ENCODE results near the gene HS1BP3.

HS1BP3 gene

DNA sequence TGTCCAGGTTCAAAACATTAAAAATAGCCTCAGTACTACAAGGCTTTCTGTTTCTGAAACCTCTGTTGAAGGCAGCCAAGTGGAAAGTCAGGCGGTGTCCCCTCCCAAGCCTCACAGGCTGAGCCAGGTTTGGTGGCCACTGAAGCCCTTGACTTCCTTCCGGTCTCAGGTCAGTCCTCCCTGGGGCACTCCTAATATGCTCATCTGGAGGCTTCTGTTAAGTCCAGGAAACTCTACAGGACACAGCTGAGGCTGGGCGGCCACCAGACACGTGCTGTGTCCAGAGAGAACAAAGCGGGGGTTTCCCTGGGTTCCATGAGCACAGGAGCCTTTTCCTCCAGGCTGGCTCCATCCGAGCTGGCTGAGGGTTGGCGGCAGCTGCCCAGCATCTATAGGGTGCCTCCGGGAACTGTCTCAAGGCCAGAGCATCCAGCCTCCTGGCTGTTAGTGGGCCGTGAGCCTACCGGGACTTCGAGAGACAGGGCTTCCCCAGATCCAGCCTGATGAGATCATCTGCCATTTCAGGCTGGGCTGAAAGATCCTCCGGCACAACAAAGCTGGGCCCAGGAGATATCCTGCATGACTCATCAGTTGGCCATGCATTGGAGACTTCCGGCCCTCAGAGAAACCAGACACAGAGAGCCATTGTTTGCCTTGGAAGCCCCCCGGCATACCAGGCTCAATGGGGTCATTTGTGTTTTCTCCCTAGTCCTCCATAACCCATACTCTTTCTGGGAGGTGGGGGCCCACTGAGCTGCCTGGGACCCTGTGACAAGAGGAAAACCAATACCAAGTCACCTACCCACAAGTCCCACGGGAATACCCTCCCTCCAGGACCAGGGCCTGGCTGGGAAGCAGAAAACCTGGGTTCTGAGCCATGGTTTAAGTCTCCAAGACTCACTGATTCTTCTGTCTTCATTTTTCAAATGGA is 71.7 kb downstream of the HS1BP3 start:
- no peaks in the 10 kb centered on the region for H3K9me3 ChIP-seq (ENCODE audit: insufficient read depth, low read length, severe bottlenecking)
- ATAC-seq (ENCODE audit: insufficient read depth, low read depth) = no peak
- H4K20me1 ChIP-seq (ENCODE audit: insufficient read depth, low read length) = no peaks in the 10 kb centered on the region
- H3K27me3 ChIP-seq (ENCODE audit: insufficient read depth, low read length, poor library complexity) = no peaks in the 10 kb centered on the region
- no peaks in the 10 kb centered on the region for H3K4me1 ChIP-seq (ENCODE audit: insufficient read depth, low read length)
- H2AFZ ChIP-seq (ENCODE audit: low read depth, low read length) = no peak overlapping the region
- H3K4me3 ChIP-seq (ENCODE audit: low read depth in 1 of 2, low read length in 2 of 2) = no peak overlapping the region
- H3K79me2 ChIP-seq (ENCODE audit: insufficient read depth, low read length) = no peaks in the 10 kb centered on the region
- H3K4me2 ChIP-seq (ENCODE audit: insufficient read depth, low read length) = no peak overlapping the region
- no peaks in the 10 kb centered on the region for H3K36me3 ChIP-seq (ENCODE audit: insufficient read depth, low read length)
- no peak for TF ChIP-seq EZH2 (IDR thresholded peaks at IDR 0.05; ENCODE audit: borderline replicate concordance, low read depth, low read length, severe bottlenecking)
- TF ChIP-seq, protein P1, sequence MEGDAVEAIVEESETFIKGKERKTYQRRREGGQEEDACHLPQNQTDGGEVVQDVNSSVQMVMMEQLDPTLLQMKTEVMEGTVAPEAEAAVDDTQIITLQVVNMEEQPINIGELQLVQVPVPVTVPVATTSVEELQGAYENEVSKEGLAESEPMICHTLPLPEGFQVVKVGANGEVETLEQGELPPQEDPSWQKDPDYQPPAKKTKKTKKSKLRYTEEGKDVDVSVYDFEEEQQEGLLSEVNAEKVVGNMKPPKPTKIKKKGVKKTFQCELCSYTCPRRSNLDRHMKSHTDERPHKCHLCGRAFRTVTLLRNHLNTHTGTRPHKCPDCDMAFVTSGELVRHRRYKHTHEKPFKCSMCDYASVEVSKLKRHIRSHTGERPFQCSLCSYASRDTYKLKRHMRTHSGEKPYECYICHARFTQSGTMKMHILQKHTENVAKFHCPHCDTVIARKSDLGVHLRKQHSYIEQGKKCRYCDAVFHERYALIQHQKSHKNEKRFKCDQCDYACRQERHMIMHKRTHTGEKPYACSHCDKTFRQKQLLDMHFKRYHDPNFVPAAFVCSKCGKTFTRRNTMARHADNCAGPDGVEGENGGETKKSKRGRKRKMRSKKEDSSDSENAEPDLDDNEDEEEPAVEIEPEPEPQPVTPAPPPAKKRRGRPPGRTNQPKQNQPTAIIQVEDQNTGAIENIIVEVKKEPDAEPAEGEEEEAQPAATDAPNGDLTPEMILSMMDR (IDR thresholded peaks at IDR 0.05; ENCODE audit: borderline replicate concordance, extremely low read depth, low read length, poor library complexity, severe bottlenecking) = no peak
- H3K27ac ChIP-seq (ENCODE audit: low read length) = no peak overlapping the region
- DNase-seq = no peak
- H3K9ac ChIP-seq (ENCODE audit: low read depth, low read length) = no peak overlapping the region

DNA sequence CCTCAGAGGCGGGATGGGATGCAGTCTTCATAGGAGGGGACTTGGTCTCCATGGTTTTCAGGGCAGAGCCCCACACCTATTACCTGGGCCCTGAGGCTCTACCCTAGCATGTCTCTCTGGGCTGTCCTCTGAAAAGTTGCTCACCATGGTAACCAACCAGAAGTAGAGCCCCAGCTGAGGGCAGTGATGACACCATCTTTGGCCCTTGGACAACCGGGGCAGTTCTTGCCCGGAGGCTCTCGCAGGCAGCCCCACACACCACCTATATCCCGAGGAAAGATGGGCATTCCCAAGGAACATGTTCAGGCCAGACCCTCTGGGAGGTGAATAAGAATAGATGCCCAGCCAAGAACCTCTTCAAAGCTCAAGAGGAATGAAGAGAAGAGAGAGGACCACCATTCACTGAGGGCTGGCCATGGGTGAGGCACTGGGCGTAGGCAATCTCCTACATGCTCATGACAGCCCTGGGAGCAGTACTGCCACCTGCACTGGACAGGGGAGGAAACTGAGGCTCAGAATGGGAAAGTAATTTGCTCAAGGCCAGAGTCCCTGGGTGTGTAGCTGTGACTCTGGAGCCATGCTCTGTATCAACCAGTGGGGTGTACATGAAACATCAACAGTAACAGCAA is 72.5 kb downstream of the HS1BP3 start:
- Histone ChIP-seq H3K27me3 (ENCODE audit: insufficient read depth, low read length, poor library complexity) (no peaks in the 10 kb centered on the region), H3K79me2 (ENCODE audit: insufficient read depth, low read length) (no peaks in the 10 kb centered on the region), H3K9me3 (ENCODE audit: insufficient read depth, low read length, severe bottlenecking) (no peaks in the 10 kb centered on the region), H3K4me1 (ENCODE audit: insufficient read depth, low read length) (no peaks in the 10 kb centered on the region), H3K4me3 (ENCODE audit: low read depth in 1 of 2, low read length in 2 of 2) (no peak overlapping the region), H2AFZ (ENCODE audit: low read depth, low read length) (no peak overlapping the region), H3K36me3 (ENCODE audit: insufficient read depth, low read length) (no peaks in the 10 kb centered on the region), H4K20me1 (ENCODE audit: insufficient read depth, low read length) (no peaks in the 10 kb centered on the region), H3K27ac (ENCODE audit: low read length) (no peak overlapping the region), H3K9ac (ENCODE audit: low read depth, low read length) (no peak overlapping the region), H3K4me2 (ENCODE audit: insufficient read depth, low read length) (no peak overlapping the region)
- no peak for ATAC-seq (ENCODE audit: insufficient read depth, low read depth)
- no peak for DNase-seq
- TF ChIP-seq EZH2 (IDR thresholded peaks at IDR 0.05; ENCODE audit: borderline replicate concordance, low read depth, low read length, severe bottlenecking) = no peak
- TF ChIP-seq, protein P1 (IDR thresholded peaks at IDR 0.05; ENCODE audit: borderline replicate concordance, extremely low read depth, low read length, poor library complexity, severe bottlenecking) = no peak

DNA sequence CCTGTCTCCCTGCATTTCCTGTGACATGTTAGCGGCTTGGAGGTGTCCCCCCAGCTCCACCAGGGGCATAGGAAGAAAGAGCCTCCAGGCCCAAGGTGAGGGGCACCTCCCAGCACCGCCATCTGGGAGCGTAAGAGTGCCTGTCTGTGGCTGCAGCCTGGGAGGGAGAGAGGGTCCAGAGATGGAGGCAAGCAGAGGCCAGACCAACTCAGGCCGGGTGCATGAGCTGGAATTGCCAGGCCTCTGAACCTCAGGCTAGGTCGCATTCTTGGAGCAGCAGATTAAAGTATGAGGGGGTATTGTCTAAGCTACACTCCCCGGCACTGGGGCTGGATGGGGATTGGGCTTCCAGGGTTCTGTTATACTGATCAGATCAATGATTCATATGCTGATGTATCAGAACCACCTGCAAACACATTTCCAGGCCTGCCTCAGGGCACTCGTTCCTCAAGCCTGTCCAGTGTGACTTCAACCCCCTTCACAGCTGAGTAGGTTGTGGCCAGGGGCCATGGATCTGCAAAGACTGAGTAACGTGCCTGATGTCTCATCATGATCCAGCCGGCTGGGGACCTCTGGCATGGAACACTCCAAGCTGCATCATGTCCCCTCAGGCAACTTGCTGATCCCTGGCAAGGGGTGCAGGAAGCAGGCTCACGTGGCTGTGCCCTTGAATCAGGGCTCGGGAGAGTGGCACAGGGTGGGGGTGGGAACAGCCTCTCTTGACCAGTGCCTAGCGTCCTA is 73.2 kb downstream of the HS1BP3 start:
- H3K9me3 ChIP-seq (ENCODE audit: insufficient read depth, low read length, severe bottlenecking) = no peaks in the 10 kb centered on the region
- H3K27ac ChIP-seq (ENCODE audit: low read length) = no peak overlapping the region
- no peak overlapping the region for H3K4me2 ChIP-seq (ENCODE audit: insufficient read depth, low read length)
- H3K36me3 ChIP-seq (ENCODE audit: insufficient read depth, low read length) = no peaks in the 10 kb centered on the region
- no peak overlapping the region for H3K9ac ChIP-seq (ENCODE audit: low read depth, low read length)
- H4K20me1 ChIP-seq (ENCODE audit: insufficient read depth, low read length) = no peaks in the 10 kb centered on the region
- ATAC-seq (ENCODE audit: insufficient read depth, low read depth) (no peak), DNase-seq (no peak)
- H3K4me1 ChIP-seq (ENCODE audit: insufficient read depth, low read length) = no peaks in the 10 kb centered on the region
- peaks cover under 1% of the 10 kb centered on the region for H3K27me3 ChIP-seq (ENCODE audit: insufficient read depth, low read length, poor library complexity)
- no peak overlapping the region for H2AFZ ChIP-seq (ENCODE audit: low read depth, low read length)
- no peak for TF ChIP-seq EZH2 (IDR thresholded peaks at IDR 0.05; ENCODE audit: borderline replicate concordance, low read depth, low read length, severe bottlenecking)
- TF ChIP-seq, protein P1 (IDR thresholded peaks at IDR 0.05; ENCODE audit: borderline replicate concordance, extremely low read depth, low read length, poor library complexity, severe bottlenecking) = no peak
- H3K4me3 ChIP-seq (ENCODE audit: low read depth in 1 of 2, low read length in 2 of 2) = no peak overlapping the region
- no peaks in the 10 kb centered on the region for H3K79me2 ChIP-seq (ENCODE audit: insufficient read depth, low read length)

Measured in DND-41 (cell line).